HepG2 (cell line): Measurements from ENCODE around the gene AGER. TPM values are rescaled to one million over a fixed set of nuclear protein-coding genes. Genes with fewer than 3 reads are reported as not detected.
A peak's percentile ranks its signal among the peaks of the same experiment; 100 is the strongest.

Experiments used
- EEA1 ChIP-seq: sonication (generic); formaldehyde crosslinking; IDR thresholded peaks from 2 replicates; pipeline ENCODE4 v1.5.1; 2020; ENCODE audit warnings: mild to moderate bottlenecking, missing genetic modification reagents, borderline replicate concordance
- ETV5 ChIP-seq: IDR thresholded peaks from 2 replicates; pipeline ENCODE4 v1.6.1; 2018; ENCODE audit warnings: missing biosample characterization, missing genetic modification reagents, inconsistent platforms, borderline replicate concordance
- ETV6 ChIP-seq: sonication (generic); formaldehyde crosslinking; conservative IDR thresholded peaks from 2 replicates; pipeline ENCODE4 v1.4.0; 2020; ENCODE audit warnings: missing genetic modification reagents
- FOXJ3 ChIP-seq: sonication (generic); formaldehyde crosslinking; IDR thresholded peaks from 2 replicates; pipeline ENCODE4 v1.4.0; 2020; ENCODE audit warnings: missing genetic modification reagents, mild to moderate bottlenecking, borderline replicate concordance
- FOXK2 ChIP-seq: fragments of 450-650 bp; IDR thresholded peaks from 2 replicates; pipeline ENCODE4 v1.6.1; 2016
- GATAD1 ChIP-seq: IDR thresholded peaks from 2 replicates; pipeline ENCODE4 v1.6.1; 2016; ENCODE audit warnings: missing genetic modification reagents, missing compliant biosample characterization
- NCOA1 ChIP-seq: sonication (generic); formaldehyde crosslinking; IDR thresholded peaks from 2 replicates; pipeline ENCODE4 v1.9.0; 2021; ENCODE audit warnings: missing genetic modification reagents
- NFYC ChIP-seq: IDR thresholded peaks from 2 replicates; pipeline ENCODE4 v1.6.1; 2016; ENCODE audit warnings: missing genetic modification reagents, missing compliant biosample characterization
- NR1H2 ChIP-seq: sonication (generic); formaldehyde crosslinking; IDR thresholded peaks from 2 replicates; pipeline ENCODE4 v1.8.1; 2022; ENCODE audit warnings: low read depth, missing genetic modification reagents, borderline replicate concordance
- NR2F6 ChIP-seq, 2 experiments: IDR thresholded peaks; 2 replicates each; pipeline ENCODE4 v1.6.1; 2016; ENCODE audit warnings: antibody characterized with exemption in 1 of 2, mild to moderate bottlenecking in 1 of 2
- NR3C1 ChIP-seq: sonication (generic); formaldehyde crosslinking; IDR thresholded peaks from 2 replicates; pipeline ENCODE4 v1.4.0; 2020; ENCODE audit warnings: missing genetic modification reagents
- SNAPC2 ChIP-seq: sonication (generic); formaldehyde crosslinking; IDR thresholded peaks from 2 replicates; pipeline ENCODE4 v1.8.1; 2022; ENCODE audit warnings: mild to moderate bottlenecking, missing genetic modification reagents
- ZFP37 ChIP-seq: sonication (generic); formaldehyde crosslinking; IDR thresholded peaks from 2 replicates; pipeline ENCODE4 v1.4.0; 2020; ENCODE audit warnings: missing genetic modification reagents, borderline replicate concordance
- ZNF350 ChIP-seq: sonication (generic); formaldehyde crosslinking; IDR thresholded peaks from 2 replicates; pipeline ENCODE4 v1.4.0; 2020; ENCODE audit warnings: mild to moderate bottlenecking, low read depth, missing genetic modification reagents, borderline replicate concordance
- ZNF569 ChIP-seq: sonication (generic); formaldehyde crosslinking; IDR thresholded peaks from 2 replicates; pipeline ENCODE4 v1.5.0; 2020; ENCODE audit warnings: mild to moderate bottlenecking, missing genetic modification reagents, moderate library complexity, borderline replicate concordance
- ZNF614 ChIP-seq: IDR thresholded peaks from 2 replicates; pipeline ENCODE4 v1.6.1; 2018; ENCODE audit warnings: missing biosample characterization, missing genetic modification reagents, inconsistent platforms, borderline replicate concordance
- ZNF7 ChIP-seq: IDR thresholded peaks from 2 replicates; pipeline ENCODE4 v1.6.1; 2016; ENCODE audit warnings: missing biosample characterization, missing genetic modification reagents
- ZNF775 ChIP-seq: sonication (generic); formaldehyde crosslinking; IDR thresholded peaks from 2 replicates; pipeline ENCODE4 v1.4.0; 2020; ENCODE audit warnings: missing genetic modification reagents, mild to moderate bottlenecking, moderate library complexity, borderline replicate concordance
- ZNF850 ChIP-seq: sonication (generic); formaldehyde crosslinking; conservative IDR thresholded peaks from 2 replicates; pipeline ENCODE4 v1.9.0; 2021; ENCODE audit warnings: mild to moderate bottlenecking, missing genetic modification reagents
- polyA plus RNA-seq, 8 experiments: library from polyadenylated mRNA; depleted of rRNA in 3 of 8; stranded (reverse) in 7 of 8; unstranded in 1 of 8; fragments of >200 nt; fragmentation: Illumina TruSeq in 4 of 8; extraction: Trizol in 4 of 8; gene quantifications; 2 replicates each; pipeline versions ENCODE4 v1.2.1 to v1.2.3, GENCODE V29; 2011 to 2016; ENCODE audit warnings: low read depth in 4 of 8, missing spikeins in 1 of 8, mixed read lengths in 1 of 8; ENCODE audit not compliant: insufficient read depth in 1 of 8
- total RNA-seq, 5 experiments: library from RNA; depleted of rRNA; stranded (reverse); fragments of >200 nt; fragmentation: Illumina TruSeq; extraction: Trizol; gene quantifications; 2 replicates each; pipeline ENCODE4 v1.2.3, GENCODE V29; 2016; ENCODE audit warnings: low read depth in 1 of 5
- TF ChIP-seq, protein P1 (sequence below): sonication (generic); formaldehyde crosslinking; IDR thresholded peaks from 2 replicates; pipeline ENCODE4 v1.4.0; 2020; ENCODE audit warnings: missing genetic modification reagents
- TF ChIP-seq, protein P2 (sequence below): sonication (generic); formaldehyde crosslinking; IDR thresholded peaks from 2 replicates; pipeline ENCODE4 v1.8.1; 2023; ENCODE audit warnings: missing genetic modification reagents, mild to moderate bottlenecking, borderline replicate concordance
- TF ChIP-seq, protein P3 (sequence below): sonication (generic); formaldehyde crosslinking; IDR thresholded peaks from 2 replicates; pipeline ENCODE4 v1.4.0; 2020; ENCODE audit warnings: missing genetic modification reagents, borderline replicate concordance
- TF ChIP-seq, protein P4 (sequence below): sonication (generic); formaldehyde crosslinking; IDR thresholded peaks from 2 replicates; pipeline ENCODE4 v1.8.0; 2022; ENCODE audit warnings: mild to moderate bottlenecking, missing genetic modification reagents, moderate library complexity

AGER gene
- total and polyA plus RNA-seq, 2 of the 13 experiments (the other 11 are each of a cell fraction or from before 2014, with no cell fraction given) = 1.9 to 5.1 TPM

DNA sequence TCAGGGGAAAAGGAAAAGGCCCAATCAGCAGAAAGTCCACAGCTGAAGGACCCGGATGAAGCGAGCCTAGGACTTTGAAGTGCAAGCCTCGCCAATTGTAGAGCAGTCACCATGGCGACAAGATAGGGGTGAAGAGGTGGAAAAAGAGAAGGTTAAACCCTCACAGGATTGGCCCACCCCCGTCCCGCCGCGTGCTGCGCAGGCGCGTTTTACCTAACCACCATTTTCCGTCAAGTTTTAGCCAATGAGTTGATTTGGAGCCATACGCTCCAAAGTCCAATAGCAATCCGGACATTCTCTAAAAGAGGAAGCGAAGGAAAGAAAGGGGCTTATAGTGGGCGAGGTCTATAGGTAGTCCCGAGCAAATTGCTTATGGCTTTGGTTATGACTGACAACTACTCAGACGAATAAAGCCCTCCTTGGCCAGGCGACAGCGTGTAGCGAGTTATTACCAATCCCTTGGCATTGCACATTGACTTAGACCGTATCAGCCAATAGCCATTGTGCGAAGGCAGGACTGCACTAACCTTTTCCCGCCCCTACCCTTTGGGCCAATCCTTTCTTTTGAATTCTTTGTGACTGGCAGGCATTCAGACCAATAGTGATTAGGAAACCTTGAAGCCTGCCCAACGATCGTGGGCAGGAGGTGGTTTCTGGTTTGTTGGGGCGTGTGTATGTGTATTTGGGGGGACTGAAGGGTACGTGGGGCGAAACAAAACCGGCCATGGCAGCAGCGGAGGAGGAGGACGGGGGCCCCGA, 6.1 kb downstream of the AGER start, which contains the start of gene RNF5 (continued):
- TF ChIP-seq, protein P1, sequence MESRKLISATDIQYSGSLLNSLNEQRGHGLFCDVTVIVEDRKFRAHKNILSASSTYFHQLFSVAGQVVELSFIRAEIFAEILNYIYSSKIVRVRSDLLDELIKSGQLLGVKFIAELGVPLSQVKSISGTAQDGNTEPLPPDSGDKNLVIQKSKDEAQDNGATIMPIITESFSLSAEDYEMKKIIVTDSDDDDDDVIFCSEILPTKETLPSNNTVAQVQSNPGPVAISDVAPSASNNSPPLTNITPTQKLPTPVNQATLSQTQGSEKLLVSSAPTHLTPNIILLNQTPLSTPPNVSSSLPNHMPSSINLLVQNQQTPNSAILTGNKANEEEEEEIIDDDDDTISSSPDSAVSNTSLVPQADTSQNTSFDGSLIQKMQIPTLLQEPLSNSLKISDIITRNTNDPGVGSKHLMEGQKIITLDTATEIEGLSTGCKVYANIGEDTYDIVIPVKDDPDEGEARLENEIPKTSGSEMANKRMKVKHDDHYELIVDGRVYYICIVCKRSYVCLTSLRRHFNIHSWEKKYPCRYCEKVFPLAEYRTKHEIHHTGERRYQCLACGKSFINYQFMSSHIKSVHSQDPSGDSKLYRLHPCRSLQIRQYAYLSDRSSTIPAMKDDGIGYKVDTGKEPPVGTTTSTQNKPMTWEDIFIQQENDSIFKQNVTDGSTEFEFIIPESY (CRISPR knock-in tag) = no peak
- TF ChIP-seq ZNF569 (CRISPR knock-in tag) = no peak
- TF ChIP-seq NCOA1 (CRISPR knock-in tag) = no peak
- no peak; the same call in none of the 2 replicates for TF ChIP-seq ETV5 (CRISPR knock-in tag)
- no peak for TF ChIP-seq NR3C1 (CRISPR knock-in tag)
- TF ChIP-seq, protein P2, sequence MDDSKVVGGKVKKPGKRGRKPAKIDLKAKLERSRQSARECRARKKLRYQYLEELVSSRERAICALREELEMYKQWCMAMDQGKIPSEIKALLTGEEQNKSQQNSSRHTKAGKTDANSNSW (CRISPR knock-in tag) = no peak
- peak; percentile 91 for TF ChIP-seq NFYC (CRISPR knock-in tag)
- TF ChIP-seq NR1H2 (CRISPR knock-in tag) = no peak
- no peak; the same call in 1 of the 2 replicates for TF ChIP-seq NR2F6 (IDR thresholded peaks at IDR 0.05)
- TF ChIP-seq NR2F6 (CRISPR knock-in tag; IDR thresholded peaks at IDR 0.05) = no peak
- TF ChIP-seq EEA1 (CRISPR knock-in tag) = no peak
- peak; percentile 80 for TF ChIP-seq FOXK2
- TF ChIP-seq ZNF350 = no peak; the same call in 1 of the 2 replicates
- TF ChIP-seq ZNF614 (CRISPR knock-in tag) = peak; percentile 14; the same call in 1 of the 2 replicates
- no peak for TF ChIP-seq ZNF775 (CRISPR knock-in tag)
- 0 out of 2 replicates have a peak, but pooled peaks have one; percentile 63 for TF ChIP-seq ZFP37
- no peak for TF ChIP-seq ZNF7 (CRISPR knock-in tag)
- no peak for TF ChIP-seq SNAPC2 (CRISPR knock-in tag)
- TF ChIP-seq ETV6 (CRISPR knock-in tag) = no peak
- TF ChIP-seq, protein P3, sequence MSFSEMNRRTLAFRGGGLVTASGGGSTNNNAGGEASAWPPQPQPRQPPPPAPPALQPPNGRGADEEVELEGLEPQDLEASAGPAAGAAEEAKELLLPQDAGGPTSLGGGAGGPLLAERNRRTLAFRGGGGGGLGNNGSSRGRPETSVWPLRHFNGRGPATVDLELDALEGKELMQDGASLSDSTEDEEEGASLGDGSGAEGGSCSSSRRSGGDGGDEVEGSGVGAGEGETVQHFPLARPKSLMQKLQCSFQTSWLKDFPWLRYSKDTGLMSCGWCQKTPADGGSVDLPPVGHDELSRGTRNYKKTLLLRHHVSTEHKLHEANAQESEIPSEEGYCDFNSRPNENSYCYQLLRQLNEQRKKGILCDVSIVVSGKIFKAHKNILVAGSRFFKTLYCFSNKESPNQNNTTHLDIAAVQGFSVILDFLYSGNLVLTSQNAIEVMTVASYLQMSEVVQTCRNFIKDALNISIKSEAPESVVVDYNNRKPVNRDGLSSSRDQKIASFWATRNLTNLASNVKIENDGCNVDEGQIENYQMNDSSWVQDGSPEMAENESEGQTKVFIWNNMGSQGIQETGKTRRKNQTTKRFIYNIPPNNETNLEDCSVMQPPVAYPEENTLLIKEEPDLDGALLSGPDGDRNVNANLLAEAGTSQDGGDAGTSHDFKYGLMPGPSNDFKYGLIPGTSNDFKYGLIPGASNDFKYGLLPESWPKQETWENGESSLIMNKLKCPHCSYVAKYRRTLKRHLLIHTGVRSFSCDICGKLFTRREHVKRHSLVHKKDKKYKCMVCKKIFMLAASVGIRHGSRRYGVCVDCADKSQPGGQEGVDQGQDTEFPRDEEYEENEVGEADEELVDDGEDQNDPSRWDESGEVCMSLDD (CRISPR knock-in tag) = peak; percentile 87
- peak; percentile 52 for TF ChIP-seq GATAD1 (CRISPR knock-in tag)
- TF ChIP-seq ZNF850 (CRISPR knock-in tag) = no peak
- TF ChIP-seq, protein P4, sequence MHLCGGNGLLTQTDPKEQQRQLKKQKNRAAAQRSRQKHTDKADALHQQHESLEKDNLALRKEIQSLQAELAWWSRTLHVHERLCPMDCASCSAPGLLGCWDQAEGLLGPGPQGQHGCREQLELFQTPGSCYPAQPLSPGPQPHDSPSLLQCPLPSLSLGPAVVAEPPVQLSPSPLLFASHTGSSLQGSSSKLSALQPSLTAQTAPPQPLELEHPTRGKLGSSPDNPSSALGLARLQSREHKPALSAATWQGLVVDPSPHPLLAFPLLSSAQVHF (CRISPR knock-in tag) = no peak
- no peak for TF ChIP-seq FOXJ3 (CRISPR knock-in tag)
